HUES48 (cell line): Measurements from ENCODE around the gene PGRMC2.

Source experiments
- H3K27ac ChIP-seq: one replicate; pipeline ENCODE4 v1.7.0; 2013; ENCODE audit warnings: low read depth, low read length, inconsistent platforms
- H3K27me3 ChIP-seq: 2 replicates; pipeline ENCODE4 v1.6.1; 2013; ENCODE audit warnings: mild to moderate bottlenecking, low read length; ENCODE audit not compliant: control insufficient read depth, insufficient read depth
- H3K36me3 ChIP-seq: 2 replicates; pipeline ENCODE4 v1.6.1; 2013; ENCODE audit warnings: low read length; ENCODE audit not compliant: control insufficient read depth, insufficient read depth
- H3K4me1 ChIP-seq: 2 replicates; pipeline ENCODE4 v1.6.1; 2013; ENCODE audit warnings: mild to moderate bottlenecking, low read length; ENCODE audit not compliant: control insufficient read depth, insufficient read depth
- H3K4me3 ChIP-seq: 2 replicates; pipeline ENCODE4 v1.5.1; 2013; ENCODE audit warnings: mild to moderate bottlenecking, low read depth, low read length
- H3K9ac ChIP-seq: 2 replicates; pipeline ENCODE4 v1.6.1; 2013; ENCODE audit warnings: mild to moderate bottlenecking, low read depth, low read length, moderate library complexity
- H3K9me3 ChIP-seq: 2 replicates; pipeline ENCODE4 v1.6.1; 2013; ENCODE audit warnings: low read length; ENCODE audit not compliant: control insufficient read depth, insufficient read depth

PGRMC2 gene

GRCh38 chr4:128220286-128221235 is 67.1 kb downstream of the PGRMC2 start:
- Histone ChIP-seq H3K9ac (no peak overlapping the region), H3K27me3 (no peaks in the 10 kb centered on the region), H3K27ac (no peak overlapping the region), H3K36me3 (no peaks in the 10 kb centered on the region), H3K4me1 (no peaks in the 10 kb centered on the region), H3K9me3 (no peaks in the 10 kb centered on the region), H3K4me3 (no peak overlapping the region)
